PC-9 (cell line): ENCODE results near the gene MTMR2. TPM values are rescaled to one million over a fixed set of nuclear protein-coding genes. Genes with fewer than 3 reads are reported as not detected.
A peak's percentile ranks its signal among the peaks of the same experiment; 100 is the strongest.

ENCODE experiments used
- BruUV-seq: library from RNA; stranded (reverse); fragments of 400-500 nt; replicated peaks from 2 replicates; lab custom pipeline; 2021; lab: Mats Ljungman, UMichigan
- CTCF ChIA-PET: fragments of 300-600 bp; sonication (Branson Sonifier 250); formaldehyde crosslinking; loops from one replicate; lab custom pipeline; 2022; ENCODE audit warnings: antibody characterized with exemption; lab: Charles Lee
- POLR2A ChIA-PET: fragments of 300-600 bp; sonication (Branson Sonifier 250); formaldehyde crosslinking; loops from one replicate; lab custom pipeline; 2022; ENCODE audit warnings: antibody characterized with exemption; ENCODE audit not compliant: unreplicated experiment; lab: Charles Lee
- DNase-seq, 2 experiments: peaks; one replicate each; pipeline versions ENCODE4 v3.0.0 to v3.0.0-alpha.2; 2015 to 2022; ENCODE audit warnings: mixed read lengths in 1 of 2
- H2AFZ ChIP-seq: fragments of 200-600 bp; sonication (generic); 2 replicates; pipeline ENCODE4 v1.8.1; 2017; ENCODE audit warnings: antibody characterized with exemption
- H3F3A ChIP-seq: fragments of 200-600 bp; sonication (generic); 2 replicates; pipeline ENCODE4 v1.8.1; 2017; ENCODE audit warnings: antibody characterized with exemption, mild to moderate bottlenecking, low read depth; ENCODE audit not compliant: insufficient read depth
- H3K27ac ChIP-seq: fragments of 200-600 bp; sonication (generic); 2 replicates; pipeline ENCODE4 v1.6.1; 2016; ENCODE audit warnings: mixed run types
- H3K27me3 ChIP-seq: fragments of 200-600 bp; sonication (generic); 2 replicates; pipeline ENCODE4 v1.6.1; 2016; ENCODE audit warnings: low read depth, mixed run types; ENCODE audit not compliant: insufficient read depth
- H3K36me3 ChIP-seq: fragments of 200-600 bp; sonication (generic); 2 replicates; pipeline ENCODE4 v1.6.1; 2016; ENCODE audit warnings: low read depth, mixed run types
- H3K4me1 ChIP-seq: fragments of 200-600 bp; sonication (generic); replicated peaks from 2 replicates; pipeline ENCODE4 v1.6.1; 2016; ENCODE audit warnings: mixed run types; ENCODE audit not compliant: insufficient read depth
- H3K4me2 ChIP-seq: fragments of 200-600 bp; sonication (generic); 2 replicates; pipeline ENCODE4 v1.6.1; 2017; ENCODE audit warnings: mixed run types
- H3K4me3 ChIP-seq: fragments of 200-600 bp; sonication (generic); 2 replicates; pipeline ENCODE4 v1.6.1; 2016; ENCODE audit warnings: mixed run types
- H3K79me2 ChIP-seq: fragments of 200-600 bp; sonication (generic); 2 replicates; pipeline ENCODE4 v1.6.1; 2017; ENCODE audit warnings: low read depth, mixed run types
- H3K9me2 ChIP-seq: fragments of 200-600 bp; sonication (generic); 2 replicates; pipeline ENCODE4 v1.8.1; 2017; ENCODE audit warnings: mild to moderate bottlenecking; ENCODE audit not compliant: insufficient read depth
- H3K9me3 ChIP-seq: fragments of 200-600 bp; sonication (generic); 2 replicates; pipeline ENCODE4 v1.8.1; 2016; ENCODE audit warnings: low read depth; ENCODE audit not compliant: insufficient read depth
- H4K20me1 ChIP-seq: fragments of 200-600 bp; sonication (generic); 2 replicates; pipeline ENCODE4 v1.8.1; 2017; ENCODE audit not compliant: insufficient read depth
- CTCF ChIP-seq: fragments of 200-600 bp; sonication (generic); conservative IDR thresholded peaks from 2 replicates; pipeline ENCODE4 v1.6.1; 2017; ENCODE audit warnings: mixed run types, antibody characterized with exemption, mild to moderate bottlenecking, moderate library complexity
- EZH2 ChIP-seq: fragments of 200-600 bp; sonication (generic); IDR thresholded peaks from 2 replicates; pipeline ENCODE4 v1.8.0; 2017; ENCODE audit warnings: antibody characterized with exemption, low read depth
- intact Hi-C: fragments of 100-400 bp; cut with micrococcal nuclease; formaldehyde crosslinking; loops from one replicate; pipeline ENCODE4 v1.10.0; 2022; ENCODE audit not compliant: unreplicated experiment
- total RNA-seq: library from RNA; stranded (reverse); gene quantifications from 2 replicates; pipeline ENCODE4 v1.2.3, GENCODE V29; 2021

The MTMR2 gene
- total RNA-seq, 1 experiment from 2014 or later = 60.7 TPM

- Histone ChIP-seq H3K36me3 (peaks cover 52% of the 10 kb centered on the region), H3K9me2 (no peaks in the 10 kb centered on the region), H3K4me2 (no peak overlapping the region), H3K79me2 (no peaks in the 10 kb centered on the region), H3F3A (peaks cover 27% of the 10 kb centered on the region), H3K9me3 (no peaks in the 10 kb centered on the region), H3K27me3 (no peaks in the 10 kb centered on the region), H4K20me1 (no peaks in the 10 kb centered on the region), H3K27ac (no peak overlapping the region), H2AFZ (no peak overlapping the region), H3K4me1 (no peaks in the 10 kb centered on the region), H3K4me3 (no peak overlapping the region)
- no TSS peak for BruUV-seq
- DNase-seq = no peak
- TF ChIP-seq CTCF = no peak
- no peak for TF ChIP-seq EZH2
- ChIA-PET CTCF (interaction anchor here (0.6 kb wide), 1 partner anchor 145 kb away, joined by 3 read pairs; no protein-coding TSS in a partner anchor), POLR2A (interaction anchor here (0.5 kb wide), 1 partner anchor 78 kb away, joined by 3 read pairs; no protein-coding TSS in a partner anchor)
- intact Hi-C loops = loop anchor here (10.0 kb wide), 1 partner anchor 395 kb away; no protein-coding TSS in a partner anchor
Measured at GRCh38 chr11:95829580-95830259, 94.2 kb downstream of the MTMR2 start.

GRCh38 chr11:95827696-95828095, 96.2 kb downstream of the MTMR2 start:
- no peak overlapping the region for H2AFZ ChIP-seq
- H3K4me3 ChIP-seq = no peak overlapping the region
- peaks cover 22% of the 10 kb centered on the region for H3F3A ChIP-seq
- CTCF ChIA-PET = no interaction called here
- TF ChIP-seq CTCF (no peak), EZH2 (no peak)
- DNase-seq = no peak
- H3K36me3 ChIP-seq = peaks cover 35% of the 10 kb centered on the region; the same call in 1 of the 2 replicates
- no peaks in the 10 kb centered on the region for H4K20me1 ChIP-seq
- no peak overlapping the region for H3K4me2 ChIP-seq
- no peaks in the 10 kb centered on the region for H3K9me3 ChIP-seq
- H3K79me2 ChIP-seq = no peaks in the 10 kb centered on the region
- no peak overlapping the region for H3K27ac ChIP-seq
- BruUV-seq = no TSS peak
- no peaks in the 10 kb centered on the region for H3K9me2 ChIP-seq
- no peaks in the 10 kb centered on the region for H3K4me1 ChIP-seq
- H3K27me3 ChIP-seq = no peaks in the 10 kb centered on the region
- intact Hi-C loops = no loop called here
- POLR2A ChIA-PET = no interaction called here

GRCh38 chr11:95821640-95822039, 102.3 kb downstream of the MTMR2 start:
- peak in 1 of 2 experiments; percentile 19 for DNase-seq
- H3K36me3 ChIP-seq = peaks cover 8% of the 10 kb centered on the region
- POLR2A ChIA-PET = no interaction called here

More at GRCh38 chr11:95821640-95822039, 102.3 kb downstream of the MTMR2 start:
- Histone ChIP-seq H3K4me3 (no peak overlapping the region), H3K4me1 (no peaks in the 10 kb centered on the region), H3K27ac (no peak overlapping the region), H2AFZ (no peak overlapping the region), H3F3A (peaks cover 8% of the 10 kb centered on the region; the same call in 1 of the 2 replicates), H4K20me1 (no peaks in the 10 kb centered on the region), H3K9me2 (no peaks in the 10 kb centered on the region), H3K9me3 (no peaks in the 10 kb centered on the region), H3K79me2 (no peaks in the 10 kb centered on the region), H3K27me3 (no peaks in the 10 kb centered on the region), H3K4me2 (no peak overlapping the region)
- intact Hi-C loops = no loop called here
- no peak for TF ChIP-seq CTCF
- TF ChIP-seq EZH2 = no peak
- BruUV-seq = no TSS peak
- CTCF ChIA-PET = no interaction called here
